ENCODE results near the gene CSRP1.

Gene CSRP1

DNA sequence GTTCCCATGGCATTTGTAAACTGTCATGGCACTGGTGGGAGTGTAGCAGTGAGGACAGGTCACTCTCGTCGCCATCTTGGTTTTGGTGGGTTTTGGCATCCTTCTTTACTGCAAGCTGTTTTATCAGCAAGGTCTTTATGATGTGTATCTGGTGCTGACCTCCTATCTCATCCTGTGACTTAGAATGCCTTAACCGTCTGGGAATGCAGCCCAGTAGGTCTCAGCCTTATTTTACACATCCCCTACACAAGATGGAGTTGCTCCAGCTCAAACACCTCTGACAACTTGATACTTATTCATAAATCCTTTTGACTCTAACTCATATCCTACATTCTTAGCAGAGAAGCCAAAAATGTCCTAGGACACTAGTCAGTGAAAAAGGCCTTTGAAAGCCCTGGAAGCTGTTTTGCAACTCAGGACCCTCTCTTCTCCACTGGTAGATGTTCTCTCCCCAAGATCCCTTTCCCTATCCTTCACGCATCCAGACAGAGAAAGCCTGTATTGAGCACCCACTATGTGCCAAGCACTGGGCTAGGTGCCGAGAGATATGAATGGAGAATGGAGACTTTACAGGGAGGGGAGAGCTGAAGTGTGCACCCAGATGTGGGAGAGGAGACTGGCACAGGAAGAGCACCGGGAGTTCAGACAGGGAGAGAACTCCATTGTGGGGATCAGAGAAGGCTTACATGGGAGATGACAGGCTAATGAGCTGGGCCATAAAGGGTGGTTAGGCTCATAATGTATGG lies 6.7 kb upstream of the CSRP1 start:
- DNase-seq (ENCODE audit: low read depth in 2 of 2): no peak

DNA sequence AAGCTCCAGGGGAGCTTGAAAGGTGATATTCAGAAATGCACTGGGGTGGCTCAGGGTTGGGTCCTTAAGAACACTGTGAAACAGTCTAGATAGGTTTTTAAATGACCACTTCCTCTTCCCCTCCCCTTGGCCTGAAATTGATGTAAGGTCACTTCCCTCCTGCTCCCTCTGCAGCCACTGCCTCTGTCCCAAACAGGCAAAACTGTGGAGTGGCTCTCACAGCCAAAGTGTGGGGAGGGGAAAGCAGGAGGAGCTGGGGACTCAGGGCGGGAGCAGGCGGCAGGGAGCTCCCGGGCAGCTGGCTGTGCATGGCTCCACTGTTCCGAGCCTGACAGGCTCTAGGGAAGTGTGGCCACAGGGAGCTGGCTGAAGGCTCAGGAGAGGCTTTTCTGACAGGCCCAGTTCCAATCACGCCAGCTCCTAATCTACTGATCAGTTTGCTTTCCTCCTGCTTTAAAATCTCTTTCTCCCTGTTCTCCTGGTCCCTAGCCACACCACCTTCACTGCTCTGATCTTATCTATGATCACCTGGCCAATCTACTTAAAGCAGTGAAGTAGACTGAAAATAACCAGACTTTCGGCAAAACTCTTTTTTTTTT lies 5.1 kb upstream of the CSRP1 start:
- no peak for DNase-seq (ENCODE audit: low read depth in 2 of 2)

DNA sequence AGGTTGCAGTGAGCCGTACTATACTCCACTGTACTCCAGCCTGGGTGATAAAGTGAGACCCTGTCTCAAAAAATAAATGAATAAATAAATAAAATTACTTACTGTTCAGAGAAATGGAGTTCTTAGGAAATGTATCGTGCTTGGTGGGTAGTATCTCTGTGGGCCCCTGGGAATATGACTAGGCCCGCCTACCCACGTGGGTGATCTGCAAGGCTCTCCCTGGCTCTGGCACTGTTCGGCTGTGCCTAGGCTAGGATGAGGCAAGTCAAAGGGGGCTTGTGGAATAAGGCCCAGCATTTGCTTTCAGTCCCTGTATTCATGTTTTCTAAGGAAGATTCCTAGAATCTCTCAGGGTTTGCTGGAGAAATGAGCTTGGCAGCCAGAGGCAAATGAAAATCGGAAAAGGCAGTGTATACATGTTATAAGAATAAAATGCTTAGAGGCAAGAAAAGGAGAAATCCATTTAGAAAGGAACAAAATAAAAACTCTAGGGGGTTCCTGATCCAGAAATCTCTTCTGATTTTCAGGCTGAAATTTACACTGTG lies 4.5 kb upstream of the CSRP1 start:
- no peak for DNase-seq (ENCODE audit: low read depth in 2 of 2)

DNA sequence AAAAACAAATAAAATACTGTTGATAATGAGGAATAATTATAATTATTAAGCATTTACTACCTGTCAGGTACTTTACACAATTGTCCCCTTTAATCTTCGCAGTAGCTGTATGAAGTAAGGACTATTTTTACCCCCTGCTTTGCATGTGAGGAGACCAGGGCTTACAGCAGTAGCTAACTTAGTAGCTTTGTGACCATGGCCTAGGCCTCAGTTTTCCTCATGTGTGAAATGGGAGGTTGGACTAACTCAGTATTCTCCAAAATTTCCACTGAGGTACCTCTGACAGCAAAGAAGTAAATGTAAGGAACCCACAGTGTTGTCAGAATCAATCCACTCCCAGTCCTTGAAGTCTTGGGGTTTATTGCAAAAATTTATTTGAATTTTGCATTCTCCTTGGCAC lies 3.8 kb upstream of the CSRP1 start:
- DNase-seq (ENCODE audit: low read depth in 2 of 2): no peak

DNA sequence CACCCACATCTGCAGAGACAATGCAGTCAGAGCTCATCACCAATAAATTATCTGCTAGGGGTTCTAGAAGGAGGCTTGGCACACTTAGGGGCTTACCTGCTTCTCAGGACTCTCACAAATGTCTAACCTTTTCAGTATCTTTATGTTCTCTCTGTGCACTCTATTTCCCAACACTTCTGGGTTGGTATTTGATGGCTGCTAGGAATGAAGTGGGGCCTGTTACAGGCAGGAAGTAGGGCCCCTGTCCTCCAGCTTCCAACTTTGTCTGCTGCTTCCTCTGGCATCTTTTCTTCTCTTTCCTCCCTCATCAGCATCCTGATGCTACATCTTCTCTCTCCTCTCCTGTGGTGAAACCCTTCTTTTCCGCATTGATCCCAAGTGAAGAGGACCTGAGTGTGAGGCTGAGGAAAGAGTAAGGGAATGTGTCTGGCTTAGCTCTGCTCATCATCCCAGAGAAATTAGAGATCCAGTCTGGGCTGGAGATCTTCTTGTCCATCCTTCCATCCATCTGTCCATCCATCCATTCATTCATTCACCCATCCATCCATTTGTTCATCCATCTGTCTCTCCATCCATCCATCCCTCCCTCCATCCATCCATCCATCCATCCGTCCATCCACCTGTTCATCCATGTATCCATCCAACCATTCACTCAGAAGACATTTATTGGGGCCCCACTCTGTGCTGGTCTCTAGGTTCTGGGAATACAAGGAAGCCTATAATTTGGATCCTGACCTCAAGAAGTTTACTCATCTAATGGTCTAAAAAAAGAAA lies 2.9 kb upstream of the CSRP1 start:
- no peak for DNase-seq (ENCODE audit: low read depth in 2 of 2)

DNA sequence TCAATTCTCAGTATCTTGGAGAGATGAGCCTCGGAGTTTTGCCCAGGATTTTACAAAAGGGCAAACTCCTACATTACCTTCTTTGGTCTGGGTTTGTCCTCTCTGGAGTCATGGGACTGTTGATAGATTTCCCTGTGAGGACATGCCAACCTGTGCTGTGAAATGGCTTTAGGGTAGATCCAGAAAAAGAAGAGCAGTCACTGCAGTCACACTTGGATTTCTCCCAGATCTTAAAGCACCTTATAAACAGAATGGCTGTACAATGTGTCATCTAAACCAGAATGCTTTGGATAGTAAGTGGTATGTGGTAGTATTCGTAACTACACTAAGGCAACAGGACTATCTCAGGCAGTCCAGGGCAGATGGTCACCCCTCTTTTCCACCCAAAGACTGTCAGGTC lies 1.9 kb upstream of the CSRP1 start:
- DNase-seq (ENCODE audit: low read depth in 2 of 2): no peak

DNA sequence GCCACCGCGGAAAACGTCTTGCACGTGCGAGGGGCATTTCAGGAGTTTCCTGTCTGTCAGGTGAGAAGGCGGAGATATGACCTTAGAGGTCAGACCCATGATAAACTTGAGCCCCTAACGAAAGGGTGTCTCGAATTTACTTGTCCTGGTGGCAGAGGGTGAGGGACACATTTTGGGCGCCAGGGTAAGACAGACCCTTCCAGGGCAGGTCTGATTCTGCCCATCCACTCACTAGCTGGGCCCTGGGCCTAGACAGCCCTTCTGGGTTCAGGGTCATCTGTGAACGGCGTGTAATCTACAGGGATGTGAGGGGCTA lies 395 bp upstream of the CSRP1 start:
- DNase-seq (ENCODE audit: low read depth in 2 of 2): no peak

DNA sequence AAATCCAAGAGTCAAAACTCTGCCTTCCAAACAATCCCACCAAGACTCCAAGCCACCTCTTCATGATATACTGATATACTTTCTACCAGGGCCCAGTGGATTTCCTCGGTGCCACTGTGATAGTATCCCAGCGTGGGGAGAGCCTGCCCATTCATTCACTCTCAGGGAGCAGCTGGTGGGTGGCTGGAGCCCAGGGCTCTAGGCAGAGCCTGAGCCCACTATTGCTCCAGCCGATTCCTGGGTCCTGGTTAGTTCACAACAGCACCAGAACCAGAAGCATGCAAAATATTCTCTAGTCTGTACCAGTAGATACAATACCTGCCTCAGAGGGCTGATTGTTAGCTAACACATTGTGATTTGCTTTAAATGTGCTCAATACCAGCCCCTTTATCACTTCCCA lies 831 bp downstream of the CSRP1 start:
- no peak for DNase-seq (ENCODE audit: low read depth in 2 of 2)

DNA sequence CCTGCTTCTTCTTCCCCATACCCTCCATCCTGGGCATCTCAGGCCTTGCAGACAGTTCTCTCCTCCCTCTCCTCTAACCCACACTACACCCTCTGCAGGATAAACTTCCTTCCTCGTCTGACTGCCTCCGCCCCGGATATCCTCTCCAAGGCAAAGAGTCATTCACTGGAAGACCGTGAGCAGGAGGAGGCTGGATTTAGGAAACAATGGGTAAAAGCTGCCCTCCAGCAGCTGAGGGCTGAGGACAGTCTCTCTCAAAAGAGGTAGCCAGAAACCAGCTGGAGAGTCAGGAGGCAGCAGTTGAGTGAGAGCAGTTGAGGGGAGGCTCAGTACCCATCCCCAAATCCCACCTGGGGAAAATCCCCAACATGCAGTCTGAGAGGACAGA lies 1.4 kb downstream of the CSRP1 start:
- DNase-seq (ENCODE audit: low read depth in 2 of 2): no peak

DNA sequence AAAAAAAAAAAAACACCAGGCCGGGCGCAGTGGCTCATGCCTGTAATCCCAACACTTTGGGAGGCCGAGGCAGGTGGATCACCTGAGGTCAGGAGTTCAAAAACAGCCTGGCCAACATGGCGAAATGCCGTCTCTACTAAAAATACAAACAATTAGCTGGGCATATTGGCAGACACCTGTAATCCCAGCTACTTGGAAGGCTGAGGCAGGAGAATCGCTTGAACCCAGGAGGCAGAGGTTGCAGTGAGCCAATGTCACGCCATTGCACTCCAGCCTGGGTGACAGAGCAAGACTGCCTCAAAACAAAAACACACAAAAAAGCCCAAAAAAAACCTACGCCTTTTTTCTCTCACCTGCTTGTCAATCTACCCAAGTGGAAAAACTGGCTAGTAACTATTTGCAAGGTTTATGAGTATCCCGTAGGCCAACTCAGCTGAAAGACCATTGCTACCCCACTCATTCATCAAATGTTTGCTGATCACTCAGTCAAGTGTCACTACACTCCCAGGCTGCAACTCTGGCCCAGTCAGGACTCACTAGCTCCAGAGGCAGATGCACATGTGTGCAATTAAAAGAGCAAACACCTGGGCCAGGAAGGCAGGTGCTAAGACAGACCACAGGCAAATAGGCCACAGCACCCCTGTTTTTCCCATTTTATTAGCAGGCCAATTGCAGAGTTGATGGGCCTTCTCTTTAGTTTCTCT lies 2.0 kb downstream of the CSRP1 start:
- DNase-seq (ENCODE audit: low read depth in 2 of 2): no peak

DNA sequence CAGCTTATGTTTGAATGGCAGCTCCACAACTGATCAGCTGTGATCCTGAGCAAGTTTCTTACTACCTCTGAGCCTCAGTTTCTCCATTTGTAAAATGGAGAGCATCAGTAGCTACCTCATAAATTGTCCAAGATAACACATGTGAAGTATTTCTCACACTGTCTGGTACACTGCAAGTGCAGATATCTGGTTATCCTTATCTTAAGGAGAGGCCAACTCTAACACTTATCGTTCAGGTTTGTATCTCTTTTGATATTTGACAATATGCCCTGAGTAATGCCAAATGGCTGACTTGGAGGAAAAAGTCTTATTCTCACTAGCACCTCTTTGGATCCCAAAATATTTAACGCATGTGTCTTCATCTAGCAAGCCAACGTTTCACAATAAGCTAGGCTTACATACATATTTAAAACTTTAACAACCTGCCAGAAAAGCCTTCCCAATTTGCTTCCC lies 2.7 kb downstream of the CSRP1 start:
- DNase-seq (ENCODE audit: low read depth in 2 of 2): no peak

DNA sequence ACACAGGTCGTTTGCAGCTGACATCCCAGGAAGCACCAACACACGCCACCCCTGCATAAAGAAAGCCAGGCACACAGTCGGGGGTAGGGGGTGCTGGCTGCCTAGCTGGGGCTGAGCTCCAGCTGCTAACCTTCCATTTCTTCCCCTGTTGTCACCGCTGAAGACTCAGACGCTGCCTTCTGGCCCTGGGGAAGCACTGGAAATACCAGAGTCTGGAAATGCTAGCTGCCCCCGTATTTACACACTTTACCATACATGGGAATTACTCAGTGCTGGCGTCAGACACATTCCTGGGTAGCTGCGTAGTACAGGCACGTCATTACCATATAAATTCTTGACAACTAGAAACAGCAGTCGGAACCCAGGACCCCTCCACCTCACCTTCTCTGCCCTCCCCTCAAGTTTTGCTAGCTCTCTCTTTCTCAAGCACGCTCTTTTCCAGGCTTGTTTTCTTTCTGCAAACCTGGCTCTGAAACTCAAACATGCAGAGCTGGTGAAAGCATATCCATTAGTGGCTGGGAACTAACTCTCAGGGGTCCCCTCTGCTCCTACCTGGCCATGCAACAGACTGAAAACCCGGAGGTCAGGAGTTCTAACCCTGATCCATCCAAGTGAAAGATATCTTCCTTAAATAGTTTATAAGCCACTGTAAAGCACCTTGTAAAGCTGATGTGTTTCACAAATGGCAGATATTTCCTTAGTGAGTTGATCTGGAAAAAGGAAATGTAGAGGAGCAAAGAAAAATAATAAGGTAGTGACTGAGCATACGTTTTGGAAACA lies 3.3 kb downstream of the CSRP1 start:
- no peak for DNase-seq (ENCODE audit: low read depth in 2 of 2)

DNA sequence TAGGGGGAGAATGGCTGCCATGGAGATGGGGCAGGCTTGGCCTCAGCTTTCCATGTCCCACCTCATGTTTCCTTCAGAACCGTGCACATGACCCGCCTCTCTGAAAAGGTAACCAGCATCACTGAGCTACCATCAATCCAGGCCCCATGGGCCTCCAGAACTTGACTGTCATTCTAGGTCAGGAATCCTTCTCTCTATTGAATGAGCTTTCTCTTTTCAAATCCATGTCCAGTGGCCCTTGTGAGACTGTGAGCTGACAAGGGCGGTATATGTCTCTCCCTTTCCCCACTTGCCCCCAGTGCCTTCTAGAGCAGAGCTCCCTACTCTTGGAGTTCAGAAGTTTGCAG lies 4.4 kb downstream of the CSRP1 start:
- no peak for DNase-seq (ENCODE audit: low read depth in 2 of 2)

DNA sequence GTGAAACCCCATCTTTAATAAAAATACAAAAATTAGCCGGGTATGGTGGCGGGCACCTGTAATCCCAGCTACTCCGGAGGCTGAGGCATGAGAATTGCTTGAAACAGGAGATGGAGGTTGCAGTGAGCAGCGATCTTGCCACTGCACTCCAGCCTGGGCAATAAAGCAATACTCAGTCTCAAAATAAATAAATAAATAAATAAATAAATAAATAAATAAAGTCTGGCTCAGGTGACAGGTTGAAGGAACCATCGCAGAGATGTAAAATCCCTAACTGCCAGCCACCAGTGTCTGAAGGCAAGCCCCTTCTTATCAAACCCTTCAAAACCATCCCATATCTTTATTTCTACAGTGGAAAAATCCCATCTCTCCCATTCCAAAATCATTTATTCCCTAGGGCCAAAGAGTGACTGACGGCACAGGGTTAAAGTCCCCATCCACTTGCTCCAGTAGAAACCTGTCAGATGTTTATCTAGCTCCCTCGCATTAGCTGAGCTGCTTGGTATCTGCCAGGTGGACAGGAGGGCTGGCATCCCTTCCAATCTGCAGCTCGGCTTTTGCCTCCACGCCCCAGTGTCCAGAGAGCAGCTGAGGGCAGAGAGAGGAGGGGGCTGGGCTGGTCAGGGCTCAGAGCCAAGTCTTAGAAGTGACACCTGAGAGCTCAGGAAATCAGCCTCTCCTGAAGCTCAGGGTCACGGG lies 5.0 kb downstream of the CSRP1 start:
- DNase-seq (ENCODE audit: low read depth in 2 of 2): no peak

DNA sequence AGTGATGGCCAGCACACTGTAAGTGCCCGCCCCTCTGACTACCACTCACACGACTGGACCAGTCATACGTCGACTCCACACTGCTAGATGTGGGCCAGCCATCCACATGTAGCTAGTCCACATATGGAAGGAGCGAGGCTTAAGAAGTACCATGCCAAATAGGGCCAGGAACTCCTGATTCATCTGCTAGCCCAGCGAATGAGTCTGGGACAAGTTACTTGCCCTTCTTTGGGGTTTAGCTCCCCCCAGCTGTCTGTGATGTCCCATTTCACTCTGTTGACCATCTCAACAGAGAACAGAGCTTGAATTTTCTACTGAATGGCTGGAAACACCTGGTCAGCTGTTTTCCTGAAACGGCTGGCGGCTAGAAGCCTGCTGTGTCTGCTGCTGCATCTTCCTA lies 5.8 kb downstream of the CSRP1 start:
- DNase-seq (ENCODE audit: low read depth in 2 of 2): no peak

DNA sequence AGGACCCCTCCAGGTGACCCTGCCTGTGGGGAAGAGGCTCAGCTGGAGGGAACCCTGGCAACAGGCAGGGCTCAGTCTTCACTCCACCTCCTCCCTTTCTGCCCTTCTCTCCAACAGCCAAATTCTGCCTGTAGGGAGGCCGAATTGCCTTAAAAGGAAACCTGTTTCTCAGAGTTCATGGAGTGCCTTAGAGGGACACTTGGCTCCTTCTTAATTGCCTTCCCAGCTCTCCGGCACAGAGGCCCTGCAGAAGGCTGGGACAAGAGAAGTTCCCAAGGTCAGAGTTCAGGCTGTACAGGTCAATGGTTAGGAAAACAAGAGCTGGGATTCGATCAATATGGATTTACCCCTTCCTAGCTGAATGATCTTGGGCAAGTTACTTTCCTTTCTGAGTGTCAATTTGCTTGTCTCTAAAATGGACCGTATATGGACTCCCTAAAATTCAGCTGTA lies 6.2 kb downstream of the CSRP1 start:
- no peak for DNase-seq (ENCODE audit: low read depth in 2 of 2)

DNA sequence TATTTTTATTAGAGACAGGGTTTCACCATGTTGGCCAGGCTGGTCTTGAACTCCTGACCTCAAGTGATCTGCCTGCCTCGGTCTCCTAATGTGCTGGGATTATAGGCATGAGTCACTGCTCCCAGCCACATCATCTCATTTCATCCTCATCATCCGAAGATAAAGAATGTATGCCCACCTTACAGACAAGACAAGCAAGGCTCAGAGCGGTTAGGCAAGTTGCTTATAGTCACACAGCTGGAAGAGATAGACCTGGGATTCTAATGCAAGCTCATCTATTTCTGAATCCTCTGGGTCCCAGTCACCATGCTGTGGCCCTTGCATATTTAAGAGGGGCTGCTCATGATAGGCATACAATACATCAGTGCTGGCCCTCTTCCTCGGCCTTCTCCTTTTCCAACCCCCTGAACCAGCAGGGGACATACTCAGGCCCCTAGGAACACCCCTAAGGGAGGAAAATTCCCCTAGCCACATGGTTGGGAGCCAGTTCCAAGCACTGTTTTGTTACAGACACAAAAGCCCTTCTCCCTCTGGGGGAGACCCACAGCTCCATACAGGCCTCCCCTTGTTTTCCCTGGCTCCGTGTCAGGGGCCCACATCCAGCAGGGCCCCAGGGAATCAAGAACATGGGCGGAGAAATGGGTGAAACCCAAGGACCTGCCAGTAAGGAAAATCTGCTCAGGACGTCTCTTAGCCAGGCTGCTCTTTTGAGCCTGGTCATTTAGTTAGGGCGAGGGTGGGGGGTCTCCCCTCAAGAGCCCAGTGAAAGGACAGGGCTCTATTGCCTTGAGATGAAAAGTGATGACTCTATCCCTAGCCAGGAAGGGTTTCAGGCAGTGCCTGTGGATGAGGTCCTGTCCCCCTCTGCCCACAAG lies 6.9 kb downstream of the CSRP1 start:
- no peak for DNase-seq (ENCODE audit: low read depth in 2 of 2)

DNA sequence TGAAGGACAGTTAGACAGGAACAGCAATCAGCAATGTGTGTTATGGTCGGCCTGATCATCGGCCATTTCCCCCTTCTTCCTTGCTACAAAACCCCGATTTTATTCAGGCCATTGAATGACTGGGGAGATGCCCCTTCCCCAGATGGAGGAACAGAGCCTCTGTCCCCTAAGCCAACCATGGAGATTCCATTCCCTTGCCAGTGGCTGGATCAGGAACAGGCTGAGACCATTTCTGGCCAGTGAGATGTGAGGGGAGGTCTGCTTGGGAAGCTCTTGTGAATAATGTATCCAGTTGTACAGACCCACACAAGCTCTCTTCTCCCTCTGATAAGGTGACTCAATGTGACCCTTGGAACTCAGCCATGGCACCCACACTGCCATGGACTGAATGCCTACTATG lies 7.7 kb downstream of the CSRP1 start:
- DNase-seq (ENCODE audit: low read depth in 2 of 2): no peak

DNA sequence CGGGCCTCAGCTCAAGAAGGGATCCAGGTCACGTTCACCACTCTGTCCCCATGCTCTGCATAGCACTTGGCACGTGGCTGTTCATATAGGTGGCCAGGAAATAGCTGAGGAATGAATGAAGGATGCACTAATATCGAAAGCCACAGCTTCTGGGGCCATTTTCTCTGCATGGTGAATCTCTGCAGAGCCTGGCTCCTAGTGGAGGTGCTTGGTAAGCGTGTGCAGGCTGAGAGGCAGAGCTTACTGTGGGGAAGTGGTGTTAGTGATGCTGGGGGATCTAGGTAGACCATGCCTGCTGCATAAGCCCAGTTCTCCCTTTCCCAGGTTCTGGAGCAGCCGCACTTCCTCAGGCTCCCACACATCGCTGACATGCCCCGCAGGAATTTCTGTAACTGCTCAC lies 8.3 kb downstream of the CSRP1 start:
- no peak for DNase-seq (ENCODE audit: low read depth in 2 of 2)

DNA sequence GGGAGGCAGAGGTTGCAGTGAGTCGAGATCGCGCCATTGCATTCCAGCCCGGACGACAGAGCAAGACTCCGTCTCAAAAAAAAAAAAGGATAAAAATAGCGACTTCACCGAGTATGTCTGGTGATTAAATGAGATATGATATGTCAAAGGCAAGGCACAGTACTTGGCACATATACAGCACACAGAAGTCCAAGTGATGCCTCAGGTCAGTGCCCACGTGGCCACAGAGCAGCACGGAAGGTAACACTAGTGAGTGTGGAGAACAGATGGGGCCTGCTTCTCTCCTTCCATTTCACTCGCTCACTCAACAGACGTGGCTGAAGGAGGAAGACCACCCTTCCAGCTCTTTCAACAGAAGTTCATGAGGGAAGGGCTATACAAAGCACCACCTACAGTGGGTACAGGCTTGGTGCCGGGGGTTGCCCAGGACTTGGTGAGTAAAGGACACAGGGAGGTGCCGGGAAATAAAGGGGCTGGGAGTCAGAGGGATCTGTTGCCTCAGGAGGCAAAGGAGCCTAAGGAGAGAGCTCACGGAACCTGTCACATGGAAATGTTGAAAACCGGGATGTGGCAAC lies 8.9 kb downstream of the CSRP1 start:
- DNase-seq (ENCODE audit: low read depth in 2 of 2): no peak
